GM12878 (cell line): ENCODE measurements around the gene SLX9. TPM values are rescaled to one million over a fixed set of nuclear protein-coding genes. Genes with fewer than 3 reads are reported as not detected.

Source experiments
- ATAC-seq: fragments of 200-7000 bp; cut with Tn5 transposase; 3 replicates; pipeline ENCODE4 v1.9.1; 2020; ENCODE audit warnings: mild to moderate bottlenecking, moderate library complexity
- BruUV-seq: library from RNA; stranded (reverse); fragments of 400-500 nt; replicated peaks from 2 replicates; lab custom pipeline; 2021; lab: Mats Ljungman, UMichigan
- CTCF ChIA-PET: fragments of 300-600 bp; sonication (Branson Sonifier 250); formaldehyde crosslinking; extraction: SDS; loops from one replicate; lab custom pipeline; 2021; ENCODE audit warnings: inconsistent platforms; lab: Yijun Ruan, JAX
- POLR2A ChIA-PET: fragments of 350-600 bp; formaldehyde crosslinking; extraction: SDS; loops from one replicate; lab custom pipeline; 2021; ENCODE audit warnings: inconsistent platforms; lab: Charles Lee
- RAD21 ChIA-PET: fragments of 300-600 bp; sonication (Branson Sonifier 250); formaldehyde crosslinking; loops from one replicate; lab custom pipeline; 2023; ENCODE audit warnings: antibody characterized with exemption; ENCODE audit not compliant: unreplicated experiment; lab: Charles Lee
- SMC1A ChIA-PET: fragments of 300-600 bp; sonication (Branson Sonifier 250); formaldehyde crosslinking; loops from one replicate; lab custom pipeline; 2023; ENCODE audit not compliant: unreplicated experiment, uncharacterized antibody; lab: Charles Lee
- DNase-seq: peaks from one replicate; pipeline ENCODE4 v3.0.0-alpha.2; 2011; ENCODE audit warnings: low read depth, low spot score
- FAIRE-seq: peaks from 3 replicates; lab custom pipeline; 2011; peaks lifted over from hg19 to GRCh38; lab: Jason Lieb, UNC
- H2AFZ ChIP-seq: 2 replicates; pipeline ENCODE4 v1.6.0; 2011; ENCODE audit warnings: low read depth, low read length, control low read depth; ENCODE audit not compliant: control insufficient read depth
- H3K27ac ChIP-seq: 2 replicates; pipeline ENCODE4 v1.5.1; 2011; ENCODE audit warnings: control low read depth; ENCODE audit not compliant: control insufficient read depth, insufficient read depth
- H3K27me3 ChIP-seq, 2 experiments: replicated peaks in 1 of 2; 2 replicates each; pipeline versions ENCODE4 v1.6.0 to v1.6.1; 2011; ENCODE audit warnings: low read length in 1 of 2; ENCODE audit not compliant: control insufficient read depth in 2 of 2, insufficient read depth in 2 of 2
- H3K36me3 ChIP-seq, 2 experiments: 2 replicates each; pipeline ENCODE4 v1.5.1; 2011; ENCODE audit warnings: low read length in 1 of 2; ENCODE audit not compliant: control insufficient read depth in 2 of 2, insufficient read depth in 2 of 2
- H3K4me1 ChIP-seq: 2 replicates; pipeline ENCODE4 v1.6.1; 2011; ENCODE audit warnings: mild to moderate bottlenecking, low read length, moderate library complexity, mixed read lengths; ENCODE audit not compliant: control insufficient read depth, insufficient read depth
- H3K4me2 ChIP-seq: 2 replicates; pipeline ENCODE4 v1.6.0; 2011; ENCODE audit warnings: control low read depth; ENCODE audit not compliant: control insufficient read depth, insufficient read depth
- H3K4me3 ChIP-seq: fragments of 200-600 bp; sonication (generic); 2 replicates; pipeline ENCODE4 v1.5.1; 2016
- H3K79me2 ChIP-seq: 2 replicates; pipeline ENCODE4 v1.6.0; 2011; ENCODE audit warnings: low read length; ENCODE audit not compliant: control insufficient read depth, insufficient read depth
- H3K9ac ChIP-seq: 2 replicates; pipeline ENCODE4 v1.8.0; 2011; ENCODE audit warnings: low read length, control low read depth, mixed read lengths; ENCODE audit not compliant: control insufficient read depth, insufficient read depth
- H3K9me3 ChIP-seq: replicated peaks from 3 replicates; pipeline ENCODE4 v1.5.1; 2011; ENCODE audit warnings: mild to moderate bottlenecking, low read length; ENCODE audit not compliant: control insufficient read depth, insufficient read depth
- H4K20me1 ChIP-seq: 2 replicates; pipeline ENCODE4 v1.6.0; 2011; ENCODE audit not compliant: control insufficient read depth, insufficient read depth
- HDAC6 ChIP-seq: fragments of 200-600 bp; sonication (generic); IDR thresholded peaks from one replicate; pipeline ENCODE4 v1.8.0; 2017; ENCODE audit warnings: antibody characterized with exemption; ENCODE audit not compliant: unreplicated experiment
- MEF2A ChIP-seq: IDR thresholded peaks from 2 replicates; pipeline ENCODE4 v1.6.1; 2011; ENCODE audit warnings: low read depth, mild to moderate bottlenecking, low read length, moderate library complexity; ENCODE audit not compliant: insufficient read depth
- MEF2B ChIP-seq: fragments of 450-650 bp; IDR thresholded peaks from 2 replicates; pipeline ENCODE4 v1.6.1; 2018; ENCODE audit warnings: mild to moderate bottlenecking, moderate library complexity; ENCODE audit not compliant: partially characterized antibody, poor library complexity, severe bottlenecking
- NBN ChIP-seq: fragments of 450-650 bp; IDR thresholded peaks from 2 replicates; pipeline ENCODE4 v1.6.1; 2016
- SIN3A ChIP-seq: IDR thresholded peaks from 2 replicates; pipeline ENCODE4 v1.6.1; 2012; ENCODE audit warnings: low read depth, low read length, improper control_type of control experiment
- TBL1XR1 ChIP-seq: IDR thresholded peaks from 2 replicates; pipeline ENCODE4 v1.6.1; 2012; ENCODE audit warnings: low read depth, low read length, improper control_type of control experiment
- TCF3 ChIP-seq: IDR thresholded peaks from 2 replicates; pipeline ENCODE4 v1.6.1; 2012; ENCODE audit warnings: low read depth, mild to moderate bottlenecking, low read length, borderline replicate concordance; ENCODE audit not compliant: insufficient read depth
- ZBED1 ChIP-seq: IDR thresholded peaks from 2 replicates; pipeline ENCODE4 v1.6.1; 2016; ENCODE audit warnings: borderline replicate concordance
- WGBS: methylation state at CpG from one replicate; pipeline ENCODE4 v1.1.6; 2016; ENCODE audit warnings: low lambda C conversion rate; ENCODE audit not compliant: insufficient replicate concordance, insufficient coverage; ENCODE audit errors: missing lambda C conversion rate; 5-methylcytosine and 5-hydroxymethylcytosine counted together
- in situ Hi-C: fragments of 300-500 bp; cut with MboI; formaldehyde crosslinking; loops from 9 replicates; pipeline ENCODE4 v1.14.3; 2018; ENCODE audit warnings: mixed read lengths
- intact Hi-C: fragments of 100-400 bp; cut with micrococcal nuclease; formaldehyde crosslinking; loops from one replicate; pipeline ENCODE4 v1.14.2; 2022; ENCODE audit not compliant: unreplicated experiment
- polyA plus RNA-seq, 11 experiments: library from polyadenylated mRNA; depleted of rRNA in 4 of 11; unstranded in 6 of 11; stranded (reverse) in 5 of 11; fragments of >200 nt; fragmentation: Nextera tagmentation in 4 of 11; fragmentation: Illumina TruSeq in 1 of 11; extraction: Ambion mirVana in 4 of 11; extraction: Trizol in 1 of 11; gene quantifications; 1 replicate in 1 of 11; 2 replicates in 10 of 11; pipeline versions ENCODE4 v1.2.1 to v1.2.3, GENCODE V29; 2011 to 2016; ENCODE audit warnings: inconsistent platforms in 2 of 11, missing spikeins in 2 of 11, low read depth in 1 of 11
- total RNA-seq, 4 experiments: library from RNA; depleted of rRNA in 3 of 4; stranded (reverse); fragments of >200 nt in 3 of 4; fragmentation: Illumina TruSeq in 1 of 4; extraction: Trizol in 1 of 4; gene quantifications; 2 replicates each; pipeline versions ENCODE4 v1.2.1 to v1.2.3, GENCODE V29; 2013 to 2021
- TF ChIP-seq, protein P1 (sequence below): IDR thresholded peaks from 2 replicates; pipeline ENCODE4 v1.6.1; 2011; ENCODE audit warnings: low read depth, low read length, improper control_type of control experiment, borderline replicate concordance
- TF ChIP-seq, protein P2 (sequence below): fragments of 450-650 bp; IDR thresholded peaks from 2 replicates; pipeline ENCODE4 v1.6.1; 2017; ENCODE audit warnings: antibody characterized with exemption, mild to moderate bottlenecking, moderate library complexity
- TF ChIP-seq, protein P3 (sequence below): fragments of 450-650 bp; IDR thresholded peaks from 2 replicates; pipeline ENCODE4 v1.6.1; 2014; ENCODE audit warnings: mild to moderate bottlenecking
- TF ChIP-seq, protein P4 (sequence below): fragments of 450-650 bp; IDR thresholded peaks from 2 replicates; pipeline ENCODE4 v1.6.1; 2016; ENCODE audit warnings: mild to moderate bottlenecking

Gene SLX9
- total and polyA plus RNA-seq, 10 of the 15 experiments (the other 5 are each of a cell fraction or from before 2014, with no cell fraction given), result 0.69 to 81.3 (median 33.9) TPM

GRCh38 chr21:44930543-44930981 lies 9.3 kb upstream of the SLX9 start (continued):
- TF ChIP-seq, protein P1, sequence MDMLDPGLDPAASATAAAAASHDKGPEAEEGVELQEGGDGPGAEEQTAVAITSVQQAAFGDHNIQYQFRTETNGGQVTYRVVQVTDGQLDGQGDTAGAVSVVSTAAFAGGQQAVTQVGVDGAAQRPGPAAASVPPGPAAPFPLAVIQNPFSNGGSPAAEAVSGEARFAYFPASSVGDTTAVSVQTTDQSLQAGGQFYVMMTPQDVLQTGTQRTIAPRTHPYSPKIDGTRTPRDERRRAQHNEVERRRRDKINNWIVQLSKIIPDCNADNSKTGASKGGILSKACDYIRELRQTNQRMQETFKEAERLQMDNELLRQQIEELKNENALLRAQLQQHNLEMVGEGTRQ, result no peak

- no peak for FAIRE-seq
- peaks cover 6% of the 10 kb centered on the region; the same call in 1 of the 2 replicates for H4K20me1 ChIP-seq
- no TSS peak for BruUV-seq
- H3K79me2 ChIP-seq, result peaks cover 22% of the 10 kb centered on the region
- peak overlapping the region; percentile 66 for H3K4me2 ChIP-seq
- no peaks in the 10 kb centered on the region for H3K9me3 ChIP-seq
- peaks cover 1 to 4% of the 10 kb centered on the region in 2 experiments; a peak in 2 of 4 replicates for H3K36me3 ChIP-seq
- ChIA-PET POLR2A (interaction anchor here (0.7 to 4.5 kb wide), 5 partner anchors 11 to 130 kb away, joined by 4 to 33 read pairs (median 6); partner anchors contain the start of genes ITGB2, PTTG1IP and UBE2G2), CTCF (interaction anchor here (0.7 to 6.1 kb wide), 11 partner anchors 12 to 1214 kb away, joined by 3 to 80 read pairs (median 10); partner anchors contain the start of gene PTTG1IP), SMC1A (interaction anchor here (0.6 to 6.2 kb wide), 6 partner anchors 13 to 130 kb away, joined by 3 to 56 read pairs (median 10); partner anchors contain the start of genes PTTG1IP and UBE2G2), RAD21 (interaction anchor here (0.7 to 3.3 kb wide), 11 partner anchors 10 to 194 kb away, joined by 3 to 35 read pairs (median 13); partner anchors contain the start of genes ITGB2, PTTG1IP, SLX9 and UBE2G2)
- H2AFZ ChIP-seq, result peak overlapping the region; percentile 42
- WGBS, result 1% methylated on average over 15 of the region's 19 CpGs
- H3K4me3 ChIP-seq, result peak overlapping the region; percentile 86
- peak overlapping the region; percentile 70 for H3K27ac ChIP-seq
- peak overlapping the region; percentile 78 for H3K9ac ChIP-seq
- ATAC-seq, result peak; percentile 21
- peaks cover 46% of the 10 kb centered on the region for H3K4me1 ChIP-seq
- intact Hi-C loops, result loop anchor here (1.0 to 5.0 kb wide), 4 partner anchors 39 to 129 kb away; partner anchors contain the start of genes SUMO3 and UBE2G2
- in situ Hi-C loops, result loop anchor here (10.0 kb wide), 1 partner anchor 46 kb away; no protein-coding TSS in a partner anchor
- no peaks in the 10 kb centered on the region for H3K27me3 ChIP-seq
- DNase-seq, result no peak
- TF ChIP-seq TBL1XR1, result 0 out of 2 replicates have a peak, but pooled peaks have one; percentile 66
- 0 out of 2 replicates have a peak, but pooled peaks have one; percentile 37 for TF ChIP-seq MEF2A
- TF ChIP-seq SIN3A, result no peak
- TF ChIP-seq, protein P2, sequence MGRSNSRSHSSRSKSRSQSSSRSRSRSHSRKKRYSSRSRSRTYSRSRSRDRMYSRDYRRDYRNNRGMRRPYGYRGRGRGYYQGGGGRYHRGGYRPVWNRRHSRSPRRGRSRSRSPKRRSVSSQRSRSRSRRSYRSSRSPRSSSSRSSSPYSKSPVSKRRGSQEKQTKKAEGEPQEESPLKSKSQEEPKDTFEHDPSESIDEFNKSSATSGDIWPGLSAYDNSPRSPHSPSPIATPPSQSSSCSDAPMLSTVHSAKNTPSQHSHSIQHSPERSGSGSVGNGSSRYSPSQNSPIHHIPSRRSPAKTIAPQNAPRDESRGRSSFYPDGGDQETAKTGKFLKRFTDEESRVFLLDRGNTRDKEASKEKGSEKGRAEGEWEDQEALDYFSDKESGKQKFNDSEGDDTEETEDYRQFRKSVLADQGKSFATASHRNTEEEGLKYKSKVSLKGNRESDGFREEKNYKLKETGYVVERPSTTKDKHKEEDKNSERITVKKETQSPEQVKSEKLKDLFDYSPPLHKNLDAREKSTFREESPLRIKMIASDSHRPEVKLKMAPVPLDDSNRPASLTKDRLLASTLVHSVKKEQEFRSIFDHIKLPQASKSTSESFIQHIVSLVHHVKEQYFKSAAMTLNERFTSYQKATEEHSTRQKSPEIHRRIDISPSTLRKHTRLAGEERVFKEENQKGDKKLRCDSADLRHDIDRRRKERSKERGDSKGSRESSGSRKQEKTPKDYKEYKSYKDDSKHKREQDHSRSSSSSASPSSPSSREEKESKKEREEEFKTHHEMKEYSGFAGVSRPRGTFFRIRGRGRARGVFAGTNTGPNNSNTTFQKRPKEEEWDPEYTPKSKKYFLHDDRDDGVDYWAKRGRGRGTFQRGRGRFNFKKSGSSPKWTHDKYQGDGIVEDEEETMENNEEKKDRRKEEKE, result no peak
- 0 out of 2 replicates have a peak, but pooled peaks have one; percentile 11 for TF ChIP-seq TCF3
- TF ChIP-seq, protein P3, sequence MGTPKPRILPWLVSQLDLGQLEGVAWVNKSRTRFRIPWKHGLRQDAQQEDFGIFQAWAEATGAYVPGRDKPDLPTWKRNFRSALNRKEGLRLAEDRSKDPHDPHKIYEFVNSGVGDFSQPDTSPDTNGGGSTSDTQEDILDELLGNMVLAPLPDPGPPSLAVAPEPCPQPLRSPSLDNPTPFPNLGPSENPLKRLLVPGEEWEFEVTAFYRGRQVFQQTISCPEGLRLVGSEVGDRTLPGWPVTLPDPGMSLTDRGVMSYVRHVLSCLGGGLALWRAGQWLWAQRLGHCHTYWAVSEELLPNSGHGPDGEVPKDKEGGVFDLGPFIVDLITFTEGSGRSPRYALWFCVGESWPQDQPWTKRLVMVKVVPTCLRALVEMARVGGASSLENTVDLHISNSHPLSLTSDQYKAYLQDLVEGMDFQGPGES, result no peak
- TF ChIP-seq ZBED1, result no peak
- peak; percentile 97 for TF ChIP-seq MEF2B
- TF ChIP-seq, protein P4, sequence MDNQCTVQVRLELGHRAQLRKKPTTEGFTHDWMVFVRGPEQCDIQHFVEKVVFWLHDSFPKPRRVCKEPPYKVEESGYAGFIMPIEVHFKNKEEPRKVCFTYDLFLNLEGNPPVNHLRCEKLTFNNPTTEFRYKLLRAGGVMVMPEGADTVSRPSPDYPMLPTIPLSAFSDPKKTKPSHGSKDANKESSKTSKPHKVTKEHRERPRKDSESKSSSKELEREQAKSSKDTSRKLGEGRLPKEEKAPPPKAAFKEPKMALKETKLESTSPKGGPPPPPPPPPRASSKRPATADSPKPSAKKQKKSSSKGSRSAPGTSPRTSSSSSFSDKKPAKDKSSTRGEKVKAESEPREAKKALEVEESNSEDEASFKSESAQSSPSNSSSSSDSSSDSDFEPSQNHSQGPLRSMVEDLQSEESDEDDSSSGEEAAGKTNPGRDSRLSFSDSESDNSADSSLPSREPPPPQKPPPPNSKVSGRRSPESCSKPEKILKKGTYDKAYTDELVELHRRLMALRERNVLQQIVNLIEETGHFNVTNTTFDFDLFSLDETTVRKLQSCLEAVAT, result no peak
- TF ChIP-seq HDAC6, result peak; percentile 25
- TF ChIP-seq NBN, result peak; percentile 29; the same call in 1 of the 2 replicates
These were observed 8.7 kb upstream of the SLX9 start for GRCh38 chr21:44931137-44931500.
